Esophagus muscularis mucosa (tissue), 4 donors: Measurements from ENCODE around the gene SPOCK3. TPM values are rescaled to one million over a fixed set of nuclear protein-coding genes. Genes with fewer than 3 reads are reported as not detected.

Experiments used
- DNase-seq: peaks from one replicate; pipeline ENCODE4 v3.0.0-alpha.2; 2017; ENCODE audit errors: extremely low spot score
- H3K27ac ChIP-seq, 4 donors: fragments of 200-600 bp; sonication (generic); replicated peaks in 1 of 4; 1 replicate in 3 of 4; 2 replicates in 1 of 4; pipeline ENCODE4 v1.5.1; 2016 to 2019; ENCODE audit warnings: mild to moderate bottlenecking in 1 of 4
- H3K27me3 ChIP-seq, 4 donors: fragments of 200-600 bp; sonication (generic); one replicate each; pipeline versions ENCODE4 v1.5.1 to v1.6.0; 2016 to 2019
- H3K36me3 ChIP-seq, 4 donors: fragments of 200-600 bp; sonication (generic); one replicate each; pipeline ENCODE4 v1.5.1; 2016 to 2019
- H3K4me1 ChIP-seq, 4 donors: fragments of 200-600 bp; sonication (generic); one replicate each; pipeline ENCODE4 v1.5.1; 2016 to 2019
- H3K4me3 ChIP-seq, 4 donors: fragments of 200-600 bp; sonication (generic); 1 replicate in 2 of 4; 2 replicates in 2 of 4; pipeline ENCODE4 v1.5.1; 2016 to 2019; ENCODE audit warnings: mild to moderate bottlenecking in 4 of 4, moderate library complexity in 1 of 4
- H3K9me3 ChIP-seq, 4 donors: fragments of 200-600 bp; sonication (generic); 1 replicate in 3 of 4; 2 replicates in 1 of 4; pipeline ENCODE4 v1.5.1; 2016 to 2019
- CTCF ChIP-seq, 3 experiments: fragments of 200-600 bp in 2 of 3; fragments of 450-650 bp in 1 of 3; sonication (generic) in 2 of 3; IDR thresholded peaks; one replicate each; pipeline ENCODE4 v1.5.1; 2017 to 2019; ENCODE audit warnings: antibody characterized with exemption in 3 of 3, mild to moderate bottlenecking in 2 of 3, moderate library complexity in 1 of 3
- EP300 ChIP-seq: sonication (generic); formaldehyde crosslinking; IDR thresholded peaks from one replicate; pipeline ENCODE4 v1.6.1; 2017; ENCODE audit warnings: antibody characterized with exemption
- POLR2A ChIP-seq: fragments of 450-650 bp; IDR thresholded peaks from one replicate; pipeline ENCODE4 v1.6.1; 2017; ENCODE audit warnings: antibody characterized with exemption, moderate library complexity, mild to moderate bottlenecking, low read depth
- POLR2AphosphoS5 ChIP-seq, 2 donors: sonication (generic); formaldehyde crosslinking; IDR thresholded peaks; one replicate each; pipeline ENCODE4 v1.6.1; 2017; ENCODE audit warnings: antibody characterized with exemption in 2 of 2
- WGBS: methylation state at CpG from one replicate; pipeline ENCODE4 v1.1.5; 2018; 5-methylcytosine and 5-hydroxymethylcytosine counted together
- intact Hi-C: fragments of 100-400 bp; cut with DNase I; formaldehyde crosslinking; loops from one replicate; pipeline ENCODE4 v1.15.1; 2023
- total RNA-seq, 4 donors: library from RNA; depleted of rRNA; stranded (reverse); fragments of >200 nt; gene quantifications; one replicate each; pipeline versions ENCODE4 v1.1.0 to v1.2.1, GENCODE V29; 2016

The SPOCK3 gene
- total RNA-seq, 4 donors from 2014 or later: 0.52 to 5.0 (median 2.3) TPM

GRCh38 chr4:167117273-167117672 is 117.0 kb downstream of the SPOCK3 start:
- 74% methylated on average over 4 of the region's 4 CpGs for WGBS
- Histone ChIP-seq H3K4me3 (no peak overlapping the region), H3K27ac (no peak overlapping the region), H3K27me3 (no peaks in the 10 kb centered on the region), H3K36me3 (no peaks in the 10 kb centered on the region), H3K9me3 (no peaks in the 10 kb centered on the region), H3K4me1 (no peaks in the 10 kb centered on the region)
- DNase-seq: no peak
- no peak for TF ChIP-seq POLR2A
- no peak for TF ChIP-seq POLR2AphosphoS5 (IDR thresholded peaks at IDR 0.05)
- TF ChIP-seq CTCF (IDR thresholded peaks at IDR 0.05): no peak
- no peak for TF ChIP-seq EP300
- intact Hi-C loops: no loop called here

- Histone ChIP-seq H3K27ac (no peak overlapping the region), H3K27me3 (no peaks in the 10 kb centered on the region), H3K4me3 (no peak overlapping the region), H3K9me3 (no peaks in the 10 kb centered on the region), H3K36me3 (no peaks in the 10 kb centered on the region), H3K4me1 (no peaks in the 10 kb centered on the region)
- no peak for DNase-seq
- intact Hi-C loops: no loop called here
- TF ChIP-seq POLR2AphosphoS5 (IDR thresholded peaks at IDR 0.05) (no peak), CTCF (IDR thresholded peaks at IDR 0.05) (no peak), POLR2A (no peak), EP300 (no peak)
- 39% methylated on average over 4 of the region's 4 CpGs for WGBS
Observed at GRCh38 chr4:167114416-167114971, 119.8 kb downstream of the SPOCK3 start.

- no peak for TF ChIP-seq CTCF (IDR thresholded peaks at IDR 0.05)
- TF ChIP-seq POLR2AphosphoS5 (IDR thresholded peaks at IDR 0.05): no peak
- no peak for TF ChIP-seq POLR2A
- TF ChIP-seq EP300: no peak
- no peaks in the 10 kb centered on the region for H3K9me3 ChIP-seq
- no peak for DNase-seq
- H3K27ac ChIP-seq: no peak overlapping the region
- H3K4me3 ChIP-seq: no peak overlapping the region
- H3K4me1 ChIP-seq: no peaks in the 10 kb centered on the region
- no peaks in the 10 kb centered on the region for H3K27me3 ChIP-seq
- intact Hi-C loops: no loop called here
- 93% methylated on average over 1 of the region's 1 CpG for WGBS
- H3K36me3 ChIP-seq: no peaks in the 10 kb centered on the region
Observed at GRCh38 chr4:167111622-167112021, 122.7 kb downstream of the SPOCK3 start.

- TF ChIP-seq POLR2A: no peak
- no peak for TF ChIP-seq EP300
- no peak for TF ChIP-seq CTCF (IDR thresholded peaks at IDR 0.05)
- no peak for TF ChIP-seq POLR2AphosphoS5 (IDR thresholded peaks at IDR 0.05)
- no peak overlapping the region for H3K4me3 ChIP-seq
- intact Hi-C loops: no loop called here
Observed at GRCh38 chr4:167111092-167111491, 123.2 kb downstream of the SPOCK3 start.

GRCh38 chr4:167109859-167110258 is 124.4 kb downstream of the SPOCK3 start:
- intact Hi-C loops: no loop called here
- no peak for DNase-seq
- WGBS: 83% methylated on average over 3 of the region's 3 CpGs
- no peaks in the 10 kb centered on the region for H3K36me3 ChIP-seq
- H3K9me3 ChIP-seq: no peaks in the 10 kb centered on the region
- no peak overlapping the region for H3K4me3 ChIP-seq
- TF ChIP-seq CTCF (IDR thresholded peaks at IDR 0.05) (no peak), POLR2AphosphoS5 (IDR thresholded peaks at IDR 0.05) (no peak), EP300 (no peak)
- no peak overlapping the region for H3K27ac ChIP-seq
- no peaks in the 10 kb centered on the region for H3K4me1 ChIP-seq
- no peaks in the 10 kb centered on the region for H3K27me3 ChIP-seq

More at GRCh38 chr4:167111092-167111491, 123.2 kb downstream of the SPOCK3 start:
- Histone ChIP-seq H3K36me3 (no peaks in the 10 kb centered on the region), H3K9me3 (no peaks in the 10 kb centered on the region), H3K4me1 (no peaks in the 10 kb centered on the region), H3K27ac (no peak overlapping the region), H3K27me3 (no peaks in the 10 kb centered on the region)
- no peak for DNase-seq
- WGBS: 62% methylated on average over 2 of the region's 2 CpGs
